HG03520 (cell line): ENCODE data around the gene NMU.
"Not testable (repeated sequence)": the region's sequence is repeated elsewhere in the genome, so short reads cannot be mapped to it uniquely, and the experiment has no call there.

Experiments
- ATAC-seq: cut with Tn5 transposase; IDR thresholded peaks from one replicate; pipeline ENCODE4 v1.9.1; 2021; ENCODE audit warnings: mild to moderate bottlenecking, moderate library complexity; ENCODE audit not compliant: unreplicated experiment

NMU gene

GRCh38 chr4:55635741-55636655, at the start of gene NMU:
Gene NMU (minus strand): TSS chr4:55636298. CDS start chr4:55636192, 106 bp downstream.
- peak; percentile 72 for ATAC-seq

GRCh38 chr4:55684276-55684675, 48.2 kb upstream of the NMU start:
- no peak for ATAC-seq

GRCh38 chr4:55682797-55683196, 46.7 kb upstream of the NMU start:
- not testable (repeated sequence) for ATAC-seq

- ATAC-seq = no peak
Observed at GRCh38 chr4:55682295-55682694, 46.2 kb upstream of the NMU start.

GRCh38 chr4:55681430-55681829, 45.3 kb upstream of the NMU start:
- ATAC-seq = no peak

GRCh38 chr4:55675196-55675793, 39.2 kb upstream of the NMU start:
- ATAC-seq = no peak

GRCh38 chr4:55673424-55673823, 37.3 kb upstream of the NMU start:
- ATAC-seq = no peak

- ATAC-seq = no peak
Observed at GRCh38 chr4:55671667-55672066, 35.6 kb upstream of the NMU start.

GRCh38 chr4:55670695-55671094, 34.6 kb upstream of the NMU start:
- no peak for ATAC-seq

- no peak for ATAC-seq
Observed at GRCh38 chr4:55668449-55668848, 32.4 kb upstream of the NMU start.

GRCh38 chr4:55666535-55666934, 30.4 kb upstream of the NMU start:
- ATAC-seq = no peak

GRCh38 chr4:55663145-55663544, 27.0 kb upstream of the NMU start:
- ATAC-seq = no peak

GRCh38 chr4:55661398-55662056, 25.4 kb upstream of the NMU start:
- no peak for ATAC-seq

GRCh38 chr4:55658657-55659056, 22.6 kb upstream of the NMU start:
- no peak for ATAC-seq

- ATAC-seq = no peak
Observed at GRCh38 chr4:55654131-55654530, 18.0 kb upstream of the NMU start.

- ATAC-seq = no peak
Observed at GRCh38 chr4:55650483-55650882, 14.4 kb upstream of the NMU start.

GRCh38 chr4:55637272-55637820, 1.2 kb upstream of the NMU start:
- no peak for ATAC-seq

GRCh38 chr4:55636656-55636999, 530 bp upstream of the NMU start:
- no peak for ATAC-seq

- no peak for ATAC-seq
Observed at GRCh38 chr4:55635282-55635681, 816 bp downstream of the NMU start.

- ATAC-seq = no peak
Observed at GRCh38 chr4:55634417-55635128, 1.5 kb downstream of the NMU start.

GRCh38 chr4:55633903-55634302, 2.2 kb downstream of the NMU start:
- no peak for ATAC-seq
